PFSK-1 (cell line): ENCODE measurements around the gene TWNK.

Experiments used
- POLR2AphosphoS5 ChIP-seq: IDR thresholded peaks from 2 replicates; pipeline ENCODE4 v1.6.1; 2012; ENCODE audit warnings: low read depth, mild to moderate bottlenecking, control low read depth, low read length, moderate library complexity
- SIN3A ChIP-seq: IDR thresholded peaks from 2 replicates; pipeline ENCODE4 v1.6.1; 2012; ENCODE audit warnings: mild to moderate bottlenecking, low read length, moderate library complexity, borderline replicate concordance; ENCODE audit not compliant: insufficient read depth
- TAF1 ChIP-seq: IDR thresholded peaks from 2 replicates; pipeline ENCODE4 v1.6.1; 2012; ENCODE audit warnings: low read length, control low read depth, borderline replicate concordance; ENCODE audit not compliant: insufficient read depth

DNA sequence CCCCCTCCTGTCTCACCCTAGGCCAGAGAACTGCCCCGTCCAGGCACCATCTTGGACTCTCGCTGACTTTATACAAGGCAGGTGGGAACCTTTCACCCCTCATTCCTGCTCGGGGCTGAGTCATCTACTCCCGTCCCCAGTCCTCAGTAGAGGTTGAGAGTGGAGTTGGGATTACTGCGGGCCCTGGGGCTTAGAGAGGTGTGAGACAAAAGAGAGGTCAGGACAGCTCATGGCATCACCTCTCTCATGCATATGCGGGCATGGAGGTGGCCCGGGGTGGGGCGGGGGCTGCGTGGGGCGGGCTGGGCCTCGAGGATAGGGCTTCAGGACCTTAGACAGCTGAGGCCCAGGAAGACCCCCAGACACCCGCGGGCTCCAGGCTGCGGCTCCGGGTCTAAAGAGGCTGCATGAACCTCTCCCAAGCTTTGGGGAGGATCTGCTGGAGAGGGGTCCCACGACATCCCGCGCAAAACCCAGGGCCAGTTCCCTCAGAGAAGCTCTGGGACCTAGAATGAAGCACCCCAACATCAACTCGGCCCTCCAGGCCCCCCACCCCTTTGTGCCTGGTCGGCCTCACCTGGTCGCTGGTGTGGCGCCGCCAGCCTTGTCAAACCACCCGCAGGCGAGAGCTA, 43.3 kb downstream of the TWNK start:
- no peak for TF ChIP-seq TAF1
- TF ChIP-seq SIN3A: no peak
- TF ChIP-seq POLR2AphosphoS5: no peak
